ENCODE data around the gene ZCCHC2.

ZCCHC2 gene

DNA sequence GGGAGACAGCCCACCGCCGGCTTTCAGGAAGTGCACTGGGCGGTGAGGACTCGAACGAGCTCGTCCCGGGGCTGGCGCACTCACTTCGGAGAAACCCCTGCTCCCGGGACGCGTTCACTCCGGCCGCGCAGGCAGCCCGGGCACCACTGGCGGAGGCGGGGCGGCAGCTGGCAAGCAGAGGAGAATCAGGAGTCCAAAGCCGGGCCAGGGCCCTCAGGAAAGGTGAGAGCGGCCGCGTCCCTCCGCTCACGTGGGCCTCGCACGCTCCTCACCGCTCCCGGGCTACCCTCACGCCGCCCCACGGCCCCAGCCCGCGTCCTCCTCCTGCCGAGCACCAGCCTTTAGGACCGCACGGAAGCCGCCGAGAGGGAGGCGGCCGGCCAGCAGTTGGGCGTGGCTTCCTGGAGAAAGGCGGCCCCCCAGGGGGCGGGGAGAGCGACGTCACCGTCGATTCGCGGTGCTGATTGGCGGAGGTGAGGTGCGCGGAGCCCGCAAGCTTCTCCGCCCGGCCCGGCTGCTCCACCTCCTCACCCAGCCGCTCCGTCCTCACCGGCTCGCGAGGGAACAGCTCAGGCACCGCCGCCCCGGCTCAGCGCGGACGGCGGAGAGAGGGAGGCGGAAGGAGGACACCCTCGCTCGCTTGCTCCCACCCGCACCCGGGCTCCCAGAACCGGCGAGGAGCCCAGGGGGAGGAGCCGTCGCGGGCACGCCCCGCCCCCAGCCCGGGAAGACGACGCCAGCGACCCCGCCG lies at the start of gene ZCCHC2:
Gene ZCCHC2, plus strand, starts transcription at position 522 of the 751 bp plus-strand sequence. CDS start 400 bp downstream, outside the sequence.
- peak; percentile 96 for DNase-seq (ENCODE audit: low spot score)

DNA sequence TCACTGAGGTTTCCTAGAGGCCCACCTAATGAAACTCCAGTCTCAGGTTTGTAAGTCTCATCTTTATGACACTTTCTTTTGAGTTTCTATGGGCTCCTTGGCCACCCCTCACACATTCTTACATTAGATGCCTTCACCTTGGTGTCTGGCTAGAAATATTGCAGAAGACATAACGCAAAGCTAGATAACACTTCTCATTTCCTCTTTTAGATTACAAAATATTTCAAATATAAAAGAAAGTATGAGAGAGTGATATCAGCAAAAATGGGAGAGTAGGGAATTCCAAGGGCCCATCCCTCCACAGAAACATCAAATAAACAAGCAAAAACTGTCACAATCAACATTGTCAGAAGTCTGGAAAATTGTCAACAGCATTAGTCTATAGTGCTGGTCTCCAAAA lies 43.3 kb upstream of the ZCCHC2 start:
- no peak for DNase-seq (ENCODE audit: low spot score)

DNA sequence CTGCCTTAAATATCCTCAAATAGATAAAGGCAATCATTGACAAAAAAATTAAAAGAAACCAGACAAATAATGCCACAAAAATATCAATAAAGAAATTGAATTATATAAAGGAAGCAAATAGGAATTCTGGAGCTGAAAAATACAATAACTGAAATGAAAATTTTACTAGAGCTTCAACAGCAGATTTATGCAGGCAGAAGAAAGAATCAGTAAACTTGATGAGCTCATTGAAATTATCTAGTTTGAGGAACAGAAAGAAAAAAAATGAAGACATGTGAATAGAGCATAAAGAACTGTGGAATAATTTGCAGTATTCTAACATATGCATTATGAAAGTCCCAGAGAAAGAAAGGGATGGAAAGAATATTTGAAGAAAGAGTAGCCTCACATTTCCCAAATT lies 41.9 kb upstream of the ZCCHC2 start:
- no peak for DNase-seq (ENCODE audit: low spot score)

- DNase-seq (ENCODE audit: low spot score), result no peak
Observed at GRCh38 chr18:62484941-62485340, 37.9 kb upstream of the ZCCHC2 start.

GRCh38 chr18:62485684-62486083 lies 37.1 kb upstream of the ZCCHC2 start:
- DNase-seq (ENCODE audit: low spot score), result peak; percentile 85

DNA sequence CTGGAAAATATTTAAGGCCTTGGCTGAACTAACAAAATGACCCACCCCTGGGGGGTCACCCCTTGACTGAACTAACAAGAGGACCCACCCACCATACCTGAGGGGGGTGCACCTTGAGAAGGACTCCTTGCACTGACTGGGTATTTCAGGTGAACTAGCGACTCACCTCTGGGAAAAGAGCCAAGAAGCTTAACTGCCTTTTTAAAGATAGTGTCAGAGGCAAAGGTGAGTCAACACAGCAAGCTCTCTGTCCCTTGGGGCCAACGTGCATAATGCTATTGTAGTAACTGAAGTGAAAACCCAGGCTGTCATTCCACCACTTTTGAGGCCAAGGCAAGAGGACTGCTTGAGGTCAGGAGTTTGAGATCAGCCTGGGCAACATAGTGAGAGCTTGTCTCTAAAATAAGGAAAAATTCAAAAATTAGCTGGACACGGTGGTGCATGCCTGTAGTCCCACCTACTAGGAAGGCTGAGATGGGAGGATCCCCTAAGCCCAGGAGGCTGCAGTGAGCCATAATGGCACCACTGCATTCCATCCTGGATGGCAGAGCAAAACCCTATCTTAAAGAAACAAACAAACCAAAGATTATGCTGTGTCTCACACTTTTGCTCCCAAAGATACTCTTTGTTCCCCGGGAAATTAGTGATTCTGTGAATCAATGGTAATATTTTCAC lies 36.4 kb upstream of the ZCCHC2 start:
- DNase-seq (ENCODE audit: low spot score), result peak; percentile 48

- no peak for DNase-seq (ENCODE audit: low spot score)
Observed at GRCh38 chr18:62487161-62487560, 35.7 kb upstream of the ZCCHC2 start.

- DNase-seq (ENCODE audit: low spot score), result no peak
Observed at GRCh38 chr18:62490967-62491695, 31.7 kb upstream of the ZCCHC2 start.

DNA sequence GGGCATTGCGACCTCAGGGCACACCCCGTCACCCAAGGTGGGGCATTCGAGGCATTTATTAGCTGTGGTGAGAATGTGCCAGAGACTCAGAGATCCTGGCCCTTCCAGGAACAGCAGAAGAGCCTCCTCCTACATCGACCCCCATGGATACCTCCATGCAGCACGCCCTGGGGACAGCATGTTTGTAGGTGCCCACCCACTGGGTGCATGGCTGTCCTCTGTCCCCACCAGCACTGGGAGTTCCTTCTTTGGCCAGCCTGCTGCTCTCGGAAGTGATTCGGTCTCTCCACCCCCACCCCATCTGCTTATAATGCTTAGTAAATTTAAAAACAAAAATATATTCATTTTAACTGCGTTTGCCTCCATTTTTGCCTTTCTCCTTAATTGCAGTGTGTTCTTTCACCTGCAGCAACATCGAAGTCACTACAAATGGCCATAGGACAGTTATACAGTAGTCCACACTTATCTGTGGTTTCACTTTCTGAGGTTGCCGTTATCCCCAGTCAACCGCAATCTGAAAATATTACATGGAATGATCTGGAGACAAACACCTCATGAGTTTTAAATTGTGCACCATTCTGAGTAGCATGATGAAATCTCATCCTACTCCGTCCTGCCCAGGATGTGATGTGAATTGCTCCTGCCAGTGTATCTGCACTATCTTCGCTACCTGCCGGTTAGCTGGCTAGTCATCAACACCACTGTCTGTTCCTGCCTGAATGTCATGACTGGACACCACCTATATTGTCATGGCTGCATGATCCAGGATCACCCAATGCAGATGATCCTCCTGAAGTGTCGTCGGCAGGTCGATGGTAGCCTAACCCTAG lies 29.6 kb upstream of the ZCCHC2 start:
- DNase-seq (ENCODE audit: low spot score), result no peak

DNA sequence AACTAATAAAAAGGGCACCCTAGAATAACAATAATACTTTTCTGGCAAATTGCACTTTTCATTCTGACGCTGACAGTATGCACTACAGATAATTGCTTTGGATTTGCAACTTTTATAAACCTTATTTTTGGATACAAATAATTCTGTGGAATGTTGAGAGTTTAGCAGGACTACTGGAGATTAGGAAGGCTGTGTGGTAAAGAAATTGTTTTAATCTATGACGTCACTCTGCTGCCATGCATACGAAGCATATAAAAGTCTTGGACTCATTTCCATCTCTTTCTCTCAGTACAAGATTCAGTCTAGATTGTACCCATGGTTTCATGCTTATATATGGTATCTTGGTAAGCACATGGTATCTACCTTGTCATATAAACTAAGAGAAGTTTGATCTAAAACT lies 28.1 kb upstream of the ZCCHC2 start:
- DNase-seq (ENCODE audit: low spot score), result no peak

DNA sequence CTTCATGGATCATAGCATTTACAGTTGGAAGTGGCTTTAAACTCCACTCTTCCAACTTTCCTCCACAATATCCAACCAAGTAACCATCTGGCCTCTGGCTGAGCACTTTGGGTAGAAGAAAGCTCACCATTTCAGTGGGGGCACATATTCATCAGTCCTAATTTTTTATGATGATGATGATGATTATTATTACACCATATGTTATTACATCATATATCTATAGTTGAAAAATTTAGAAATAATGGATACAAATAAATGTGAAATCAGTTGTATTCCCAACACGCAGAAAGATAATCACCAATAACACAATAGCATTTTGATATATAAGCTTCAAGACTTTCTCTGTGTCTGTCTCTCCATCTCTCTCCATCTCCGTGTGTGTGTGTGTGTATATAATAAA lies 26.6 kb upstream of the ZCCHC2 start:
- DNase-seq (ENCODE audit: low spot score), result no peak

DNA sequence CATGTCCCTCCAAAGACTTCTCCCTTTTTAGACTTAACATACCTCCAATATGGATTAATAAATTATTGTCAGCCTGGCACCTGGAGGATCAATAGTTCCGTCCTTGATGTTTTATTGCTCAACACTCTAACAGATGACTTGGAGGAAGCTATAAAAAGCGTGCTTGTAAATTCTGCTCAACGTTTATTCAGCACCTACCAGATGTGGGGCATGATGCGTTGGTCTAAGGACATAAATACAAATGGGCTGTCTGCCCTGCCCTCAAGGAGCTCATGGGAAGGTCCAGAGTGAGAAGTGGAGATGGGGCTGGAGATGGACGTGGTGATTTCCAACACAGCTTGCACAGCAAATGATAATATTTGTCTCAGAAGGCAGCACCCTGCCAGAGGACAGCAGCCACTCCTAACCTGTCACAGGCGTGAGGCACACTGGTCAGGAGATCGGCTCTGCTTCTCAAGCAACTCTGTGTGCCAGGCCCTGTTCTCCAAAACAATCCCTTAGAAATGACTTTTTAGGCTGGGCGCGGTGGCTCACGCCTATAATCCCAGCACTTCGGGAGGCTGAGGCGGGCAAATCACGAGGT lies 25.5 kb upstream of the ZCCHC2 start:
- no peak for DNase-seq (ENCODE audit: low spot score)

DNA sequence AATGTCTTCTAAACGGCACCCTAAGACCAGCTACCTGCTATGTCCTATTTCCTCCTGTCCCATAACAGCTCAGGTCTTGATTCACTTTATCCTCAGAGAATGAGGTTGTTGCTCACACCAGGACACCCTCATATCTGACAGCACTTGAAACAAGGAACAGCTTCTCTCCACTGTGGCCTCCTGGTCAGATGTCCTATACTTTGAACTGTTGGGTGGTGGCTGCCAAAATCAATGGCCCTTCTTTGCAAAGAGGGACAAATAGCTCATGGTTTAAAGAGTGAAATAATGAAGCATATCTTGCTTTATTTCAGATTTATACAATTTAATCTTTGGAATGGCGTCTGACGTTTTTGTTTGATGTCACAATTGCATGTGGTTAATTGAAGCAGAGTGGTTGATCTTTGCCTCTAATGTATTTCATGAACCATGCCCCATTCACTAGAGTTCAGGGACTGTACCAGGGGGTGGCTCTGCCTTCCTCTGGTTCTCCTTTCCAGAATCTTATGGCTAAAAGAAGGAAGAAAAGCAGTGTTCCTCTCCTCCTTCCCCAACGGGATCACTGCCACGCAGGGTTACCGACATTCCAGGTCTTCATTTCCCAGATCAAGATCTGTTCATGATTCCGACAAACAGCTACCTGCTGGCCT lies 24.1 kb upstream of the ZCCHC2 start:
- DNase-seq (ENCODE audit: low spot score), result no peak

DNA sequence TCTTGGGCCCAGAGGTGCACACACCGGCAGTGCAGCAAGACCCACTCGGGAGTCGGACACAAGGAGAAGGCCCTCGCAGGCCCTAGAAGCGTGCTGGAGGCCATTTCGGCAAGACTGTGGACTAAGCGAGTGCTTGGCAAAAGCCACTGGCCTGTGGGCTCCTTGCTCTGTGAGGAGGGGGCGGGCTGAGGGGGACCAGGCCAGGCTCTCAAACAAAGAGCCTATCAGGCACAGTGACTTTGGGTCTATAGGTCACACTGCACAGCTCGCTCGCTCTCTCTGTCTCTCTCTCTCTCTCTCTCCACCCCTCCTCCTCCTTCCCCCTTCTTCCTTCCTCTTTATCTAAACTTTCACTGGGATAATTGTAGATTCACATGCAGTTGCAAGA lies 23.6 kb upstream of the ZCCHC2 start:
- DNase-seq (ENCODE audit: low spot score), result no peak

- no peak for DNase-seq (ENCODE audit: low spot score)
Observed at GRCh38 chr18:62500174-62500573, 22.7 kb upstream of the ZCCHC2 start.

DNA sequence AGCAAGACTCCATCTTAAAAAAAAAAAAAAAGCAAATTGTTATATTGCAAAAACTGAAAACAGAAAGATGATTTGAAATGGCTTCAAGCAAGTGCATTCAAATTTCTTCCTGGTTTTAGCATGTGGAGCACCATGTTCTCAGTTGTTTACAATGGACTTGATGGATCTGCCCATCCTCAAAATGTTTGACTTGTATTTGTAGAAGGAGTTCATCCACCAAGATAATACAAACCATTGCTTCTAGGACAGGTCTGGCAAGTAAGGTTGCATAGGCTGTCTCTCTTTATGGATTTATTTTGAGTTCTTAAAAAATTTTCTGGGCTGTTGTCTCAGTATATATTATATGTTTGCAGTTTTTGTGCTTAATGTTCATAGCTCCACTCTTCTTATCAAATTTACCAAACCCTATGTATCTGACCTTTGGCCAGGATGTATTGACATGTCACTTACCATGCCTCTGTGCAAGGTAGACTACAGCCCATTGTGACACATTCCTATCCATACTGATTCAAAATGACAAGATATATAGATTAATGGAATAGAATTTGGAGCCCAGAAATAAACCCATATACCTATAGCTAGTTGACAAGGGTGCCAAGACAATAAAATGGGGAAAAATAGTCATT lies 21.7 kb upstream of the ZCCHC2 start:
- DNase-seq (ENCODE audit: low spot score), result no peak

DNA sequence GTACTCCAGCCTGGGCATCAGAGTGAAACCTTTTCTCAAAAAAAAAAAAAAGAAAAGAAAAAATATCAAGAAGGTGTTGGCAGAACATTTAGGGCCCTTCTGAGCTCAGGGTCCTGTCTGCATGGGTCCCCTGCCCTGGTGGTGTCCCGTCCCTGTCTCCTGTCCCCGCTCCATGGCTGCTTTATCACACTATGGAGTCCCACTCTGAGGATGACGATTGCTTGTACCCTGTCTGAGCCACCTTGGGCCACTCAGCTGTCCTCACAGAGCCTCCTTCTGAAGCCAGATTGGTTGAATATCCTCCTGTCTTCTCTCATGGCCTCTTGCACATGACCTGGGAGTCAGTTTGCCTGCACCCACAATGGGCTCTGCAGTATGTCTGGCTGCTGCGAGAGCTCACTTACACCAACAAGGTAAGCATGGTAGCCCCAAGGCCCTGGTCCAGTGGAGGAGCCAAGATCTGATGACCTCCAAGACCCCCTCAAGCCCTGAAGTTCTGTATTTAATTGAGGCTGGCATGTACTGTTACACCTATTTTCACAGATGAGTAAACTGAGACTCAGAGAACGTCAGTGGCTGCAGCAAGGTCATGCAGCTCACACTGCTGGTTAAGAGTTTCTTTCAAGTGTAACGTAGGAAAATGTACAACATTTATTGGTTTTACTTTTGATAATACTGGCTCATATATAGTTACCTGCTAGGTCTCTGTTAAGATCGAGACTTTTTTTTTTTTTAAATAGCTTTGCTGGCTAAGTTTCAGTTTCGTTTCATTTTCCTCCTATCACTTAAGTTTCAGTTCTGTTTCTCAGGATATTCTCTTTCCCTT lies 16.9 kb upstream of the ZCCHC2 start:
- no peak for DNase-seq (ENCODE audit: low spot score)

GRCh38 chr18:62506495-62507143 lies 16.2 kb upstream of the ZCCHC2 start:
- DNase-seq (ENCODE audit: low spot score), result no peak

DNA sequence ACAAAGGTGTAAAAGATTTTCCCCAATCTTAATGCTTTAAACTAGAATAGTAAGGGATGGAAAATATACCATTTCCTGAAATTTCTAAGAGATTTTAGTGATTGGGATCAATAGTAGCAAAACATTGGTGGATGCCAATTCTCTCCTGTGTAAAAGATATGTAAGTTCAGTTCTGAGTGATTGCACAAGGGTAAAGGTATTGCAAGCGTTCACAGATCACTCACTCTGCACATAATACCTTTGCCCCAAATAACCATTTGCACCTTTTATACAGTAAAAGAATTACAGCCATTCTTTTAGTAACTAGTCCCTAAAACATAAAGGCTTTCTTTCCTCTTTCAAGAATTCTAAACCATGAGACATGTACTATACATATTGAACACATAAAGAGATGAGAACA lies 13.0 kb upstream of the ZCCHC2 start:
- no peak for DNase-seq (ENCODE audit: low spot score)
